GM12891 (cell line): ENCODE measurements around the gene BHMT.

Experiments
- PAX5 ChIP-seq: IDR thresholded peaks from 2 replicates; pipeline ENCODE4 v1.6.1; 2011; ENCODE audit warnings: low read length, moderate library complexity, mild to moderate bottlenecking; ENCODE audit not compliant: insufficient read depth, severe bottlenecking
- POLR2A ChIP-seq: IDR thresholded peaks from 2 replicates; pipeline ENCODE4 v1.6.1; 2011; ENCODE audit warnings: low read depth, low read length, control low read depth
- POLR2AphosphoS5 ChIP-seq: IDR thresholded peaks from 2 replicates; pipeline ENCODE4 v1.6.1; 2011; ENCODE audit warnings: low read depth, low read length, control low read depth
- POU2F2 ChIP-seq: IDR thresholded peaks from 2 replicates; pipeline ENCODE4 v1.6.1; 2011; ENCODE audit warnings: low read depth, mild to moderate bottlenecking, control low read depth, low read length, moderate library complexity
- SPI1 ChIP-seq: IDR thresholded peaks from 2 replicates; pipeline ENCODE4 v1.6.1; 2011; ENCODE audit warnings: low read depth, low read length, control low read depth
- TAF1 ChIP-seq: IDR thresholded peaks from 2 replicates; pipeline ENCODE4 v1.6.1; 2011; ENCODE audit warnings: low read depth, low read length, control low read depth

- no peak for TF ChIP-seq SPI1
- TF ChIP-seq POLR2AphosphoS5, result no peak
- no peak for TF ChIP-seq POLR2A
- no peak for TF ChIP-seq TAF1
- no peak for TF ChIP-seq PAX5
- TF ChIP-seq POU2F2, result no peak
Observed at GRCh38 chr5:79109527-79110492, 1.8 kb upstream of the BHMT start.
